ENCODE data around the gene CTNNA3. TPM values are rescaled to one million over a fixed set of nuclear protein-coding genes. Genes with fewer than 3 reads are reported as not detected.

CTNNA3 gene
- total and polyA plus RNA-seq, 7 donors: 0.85 to 66.2 (median 28.1) TPM

DNA sequence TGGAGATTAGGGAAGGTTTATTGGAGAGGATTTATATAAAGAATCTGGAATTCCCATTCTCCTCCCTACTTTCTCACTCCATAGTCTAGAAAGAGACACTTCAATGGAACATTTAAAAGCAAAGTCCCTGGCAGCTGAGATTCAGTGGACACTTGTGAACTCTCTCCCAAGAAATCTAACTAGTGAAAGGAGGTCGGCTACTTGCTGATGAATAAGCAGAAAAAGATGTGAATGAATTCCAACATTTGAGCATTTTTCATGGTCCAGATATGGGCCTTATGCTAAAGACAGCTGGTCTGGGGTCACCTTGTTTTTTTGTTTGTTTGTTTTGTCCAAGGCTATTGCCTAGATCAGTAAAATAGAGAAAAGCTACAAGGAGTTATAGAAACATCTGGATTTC lies 911.2 kb downstream of the CTNNA3 start:
- H3K27ac ChIP-seq: no peak overlapping the region
- H3K4me3 ChIP-seq: no peak overlapping the region
- WGBS, 3 donors: 32 to 66% (median 33%) methylated on average over 1 of the region's 1 CpG
- ATAC-seq: no peak
- intact Hi-C loops (cut with DNase I): no loop called here
- DNase-seq: no peak
- no peaks in the 10 kb centered on the region for H3K27me3 ChIP-seq (ENCODE audit: insufficient read depth in 3 of 3, low read length in 2 of 3)
- H3K9me3 ChIP-seq: no peaks in the 10 kb centered on the region
- H3K36me3 ChIP-seq (ENCODE audit: insufficient read depth in 1 of 2, low read depth in 1 of 2): no peaks in the 10 kb centered on the region
- TF ChIP-seq, protein P1, sequence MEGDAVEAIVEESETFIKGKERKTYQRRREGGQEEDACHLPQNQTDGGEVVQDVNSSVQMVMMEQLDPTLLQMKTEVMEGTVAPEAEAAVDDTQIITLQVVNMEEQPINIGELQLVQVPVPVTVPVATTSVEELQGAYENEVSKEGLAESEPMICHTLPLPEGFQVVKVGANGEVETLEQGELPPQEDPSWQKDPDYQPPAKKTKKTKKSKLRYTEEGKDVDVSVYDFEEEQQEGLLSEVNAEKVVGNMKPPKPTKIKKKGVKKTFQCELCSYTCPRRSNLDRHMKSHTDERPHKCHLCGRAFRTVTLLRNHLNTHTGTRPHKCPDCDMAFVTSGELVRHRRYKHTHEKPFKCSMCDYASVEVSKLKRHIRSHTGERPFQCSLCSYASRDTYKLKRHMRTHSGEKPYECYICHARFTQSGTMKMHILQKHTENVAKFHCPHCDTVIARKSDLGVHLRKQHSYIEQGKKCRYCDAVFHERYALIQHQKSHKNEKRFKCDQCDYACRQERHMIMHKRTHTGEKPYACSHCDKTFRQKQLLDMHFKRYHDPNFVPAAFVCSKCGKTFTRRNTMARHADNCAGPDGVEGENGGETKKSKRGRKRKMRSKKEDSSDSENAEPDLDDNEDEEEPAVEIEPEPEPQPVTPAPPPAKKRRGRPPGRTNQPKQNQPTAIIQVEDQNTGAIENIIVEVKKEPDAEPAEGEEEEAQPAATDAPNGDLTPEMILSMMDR (IDR thresholded peaks at IDR 0.05): no peak
- H3K4me1 ChIP-seq: peaks cover 11% of the 10 kb centered on the region

DNA sequence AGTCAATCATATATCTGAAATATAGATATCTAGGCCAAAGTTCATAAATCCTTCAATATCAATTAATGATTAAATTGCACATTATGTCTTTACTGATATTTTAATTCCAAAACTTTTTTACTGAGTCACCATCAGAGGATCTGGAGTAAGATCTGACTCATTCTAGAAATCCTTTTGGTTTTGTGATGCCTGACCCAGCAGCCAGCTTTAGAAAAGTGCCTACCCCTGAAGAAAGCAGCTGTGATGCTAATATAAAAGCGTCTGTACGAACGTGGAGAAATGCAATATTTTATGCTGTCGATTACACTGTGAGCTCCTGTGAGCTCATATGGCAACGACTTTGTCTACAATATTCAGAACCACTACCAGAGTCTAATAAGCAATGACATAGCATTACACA lies 912.7 kb downstream of the CTNNA3 start:
- Histone ChIP-seq H3K4me3 (no peak overlapping the region), H3K27ac (peak overlapping the region; percentile 23), H3K4me1 (peaks cover 11% of the 10 kb centered on the region), H3K9me3 (no peaks in the 10 kb centered on the region), H3K36me3 (ENCODE audit: insufficient read depth in 1 of 2, low read depth in 1 of 2) (no peaks in the 10 kb centered on the region), H3K27me3 (ENCODE audit: insufficient read depth in 3 of 3, low read length in 2 of 3) (no peaks in the 10 kb centered on the region)
- no peak for DNase-seq
- intact Hi-C loops (cut with DNase I): no loop called here
- ATAC-seq: peak; percentile 57 to 77 (median 65)
- 28 to 65% (median 43%) methylated on average over 5 of the region's 5 CpGs for WGBS, 3 donors
- TF ChIP-seq, protein P1 (IDR thresholded peaks at IDR 0.05): no peak

DNA sequence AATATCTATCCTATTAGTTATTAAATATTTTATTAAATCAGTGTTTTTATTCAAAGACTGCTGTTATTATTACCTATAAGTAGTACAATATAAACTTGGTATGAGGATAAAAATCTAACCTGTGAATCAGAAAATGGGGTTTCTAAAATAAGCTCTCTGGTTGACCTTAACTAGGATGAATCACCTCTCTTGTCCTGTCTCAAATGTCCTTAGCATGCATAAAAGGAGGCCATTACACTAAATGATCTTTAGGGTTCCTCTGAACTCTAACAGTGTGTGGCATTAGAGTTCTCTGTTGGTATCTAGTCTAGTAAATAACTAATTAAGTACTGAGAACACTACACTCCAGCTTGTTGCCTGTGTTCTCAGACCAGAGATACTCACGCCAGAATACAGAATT lies 913.2 kb downstream of the CTNNA3 start:
- ATAC-seq (peak; percentile 66 to 93 (median 80)), DNase-seq (no peak)
- TF ChIP-seq, protein P1 (IDR thresholded peaks at IDR 0.05): no peak
- Histone ChIP-seq H3K9me3 (no peaks in the 10 kb centered on the region), H3K27me3 (ENCODE audit: insufficient read depth in 3 of 3, low read length in 2 of 3) (no peaks in the 10 kb centered on the region), H3K36me3 (ENCODE audit: insufficient read depth in 1 of 2, low read depth in 1 of 2) (no peaks in the 10 kb centered on the region), H3K4me3 (no peak overlapping the region), H3K27ac (peak overlapping the region; percentile 23), H3K4me1 (peaks cover 11% of the 10 kb centered on the region)
- WGBS, 3 donors: 87 to 91% (median 90%) methylated on average over 1 of the region's 1 CpG
- intact Hi-C loops (cut with DNase I): no loop called here

DNA sequence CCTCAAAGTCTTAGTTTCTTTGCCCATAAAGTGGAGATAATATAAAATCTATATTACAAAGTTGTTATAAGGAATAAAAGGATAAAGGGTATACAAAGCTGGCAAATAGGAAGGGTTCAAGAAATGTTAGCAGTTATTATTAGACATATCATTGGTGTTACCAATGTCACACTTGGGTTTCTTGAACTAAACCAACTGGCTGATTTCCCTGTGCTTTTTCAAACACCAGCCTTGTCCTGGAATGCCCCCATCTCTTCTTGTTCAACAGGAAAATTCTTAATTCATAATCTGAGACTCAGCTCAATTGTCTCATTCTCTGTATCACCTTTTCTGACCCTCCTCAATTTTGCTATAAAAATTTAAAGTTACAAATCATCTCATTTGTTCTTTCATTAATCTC lies 913.9 kb downstream of the CTNNA3 start:
- no peaks in the 10 kb centered on the region for H3K27me3 ChIP-seq (ENCODE audit: insufficient read depth in 3 of 3, low read length in 2 of 3)
- no peak overlapping the region for H3K4me3 ChIP-seq
- peaks cover 11% of the 10 kb centered on the region for H3K4me1 ChIP-seq
- intact Hi-C loops (cut with DNase I): no loop called here
- no peak overlapping the region for H3K27ac ChIP-seq
- TF ChIP-seq, protein P1 (IDR thresholded peaks at IDR 0.05): no peak
- H3K9me3 ChIP-seq: no peaks in the 10 kb centered on the region
- no peaks in the 10 kb centered on the region for H3K36me3 ChIP-seq (ENCODE audit: insufficient read depth in 1 of 2, low read depth in 1 of 2)
- DNase-seq (no peak), ATAC-seq (no peak)

DNA sequence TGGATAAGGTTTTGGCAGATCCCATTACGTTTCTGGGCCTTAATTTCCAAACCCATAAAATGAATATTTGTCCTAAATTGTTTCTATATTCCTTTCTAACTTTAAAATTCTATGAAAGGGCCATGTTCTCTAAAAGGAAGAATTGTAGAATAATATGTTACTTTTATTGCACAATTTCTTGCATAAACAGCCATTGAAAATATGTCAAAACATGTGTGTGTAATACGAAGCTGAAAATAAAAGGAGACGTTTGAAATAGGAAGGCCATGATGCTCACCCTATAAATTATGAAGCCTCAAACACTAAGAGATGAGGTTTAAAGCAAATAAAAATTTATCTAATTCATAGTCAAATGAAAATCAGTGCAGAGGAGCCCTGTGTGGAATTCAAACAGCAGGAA lies 915.2 kb downstream of the CTNNA3 start:
- Histone ChIP-seq H3K4me1 (peaks cover 11% of the 10 kb centered on the region), H3K9me3 (no peaks in the 10 kb centered on the region), H3K4me3 (no peak overlapping the region), H3K27me3 (ENCODE audit: insufficient read depth in 3 of 3, low read length in 2 of 3) (no peaks in the 10 kb centered on the region), H3K27ac (no peak overlapping the region), H3K36me3 (ENCODE audit: insufficient read depth in 1 of 2, low read depth in 1 of 2) (no peaks in the 10 kb centered on the region)
- ATAC-seq (no peak), DNase-seq (no peak)
- intact Hi-C loops (cut with DNase I): no loop called here
- WGBS, 3 donors: 75 to 84% (median 80%) methylated on average over 3 of the region's 3 CpGs
- TF ChIP-seq, protein P1 (IDR thresholded peaks at IDR 0.05): no peak

Data from psoas muscle (tissue), 8 donors.